ENCODE measurements around the gene ZNF710.

GRCh38 chr15:90062973-90063769, 62.0 kb downstream of the ZNF710 start:
- TF ChIP-seq, protein P1, sequence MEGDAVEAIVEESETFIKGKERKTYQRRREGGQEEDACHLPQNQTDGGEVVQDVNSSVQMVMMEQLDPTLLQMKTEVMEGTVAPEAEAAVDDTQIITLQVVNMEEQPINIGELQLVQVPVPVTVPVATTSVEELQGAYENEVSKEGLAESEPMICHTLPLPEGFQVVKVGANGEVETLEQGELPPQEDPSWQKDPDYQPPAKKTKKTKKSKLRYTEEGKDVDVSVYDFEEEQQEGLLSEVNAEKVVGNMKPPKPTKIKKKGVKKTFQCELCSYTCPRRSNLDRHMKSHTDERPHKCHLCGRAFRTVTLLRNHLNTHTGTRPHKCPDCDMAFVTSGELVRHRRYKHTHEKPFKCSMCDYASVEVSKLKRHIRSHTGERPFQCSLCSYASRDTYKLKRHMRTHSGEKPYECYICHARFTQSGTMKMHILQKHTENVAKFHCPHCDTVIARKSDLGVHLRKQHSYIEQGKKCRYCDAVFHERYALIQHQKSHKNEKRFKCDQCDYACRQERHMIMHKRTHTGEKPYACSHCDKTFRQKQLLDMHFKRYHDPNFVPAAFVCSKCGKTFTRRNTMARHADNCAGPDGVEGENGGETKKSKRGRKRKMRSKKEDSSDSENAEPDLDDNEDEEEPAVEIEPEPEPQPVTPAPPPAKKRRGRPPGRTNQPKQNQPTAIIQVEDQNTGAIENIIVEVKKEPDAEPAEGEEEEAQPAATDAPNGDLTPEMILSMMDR (IDR thresholded peaks at IDR 0.05 in 8 of 11, conservative IDR thresholded peaks at IDR 0.05 in 3 of 11): no peak
- peak in 1 of 3 donors; percentile 46 for TF ChIP-seq POLR2AphosphoS5 (IDR thresholded peaks at IDR 0.05)
- TF ChIP-seq POLR2A (IDR thresholded peaks at IDR 0.05): no peak
